Gastroesophageal sphincter (tissue), 3 donors: ENCODE data around the gene CDC42BPB.

Experiments
- CTCF ChIP-seq, 4 experiments: fragments of 200-600 bp in 2 of 4; fragments of 450-650 bp in 2 of 4; sonication (generic) in 1 of 4; IDR thresholded peaks; one replicate each; pipeline ENCODE4 v1.5.1; 2017 to 2019; ENCODE audit warnings: antibody characterized with exemption in 4 of 4, mild to moderate bottlenecking in 2 of 4, moderate library complexity in 2 of 4
- POLR2AphosphoS5 ChIP-seq: sonication (generic); formaldehyde crosslinking; IDR thresholded peaks from one replicate; pipeline ENCODE4 v1.6.1; 2017; ENCODE audit warnings: antibody characterized with exemption

- no peak for TF ChIP-seq CTCF (IDR thresholded peaks at IDR 0.05)
- TF ChIP-seq POLR2AphosphoS5, result no peak
These were observed 153.3 kb downstream of the CDC42BPB start for GRCh38 chr14:102903889-102904512.
